BLaER1 treated with 17β-estradiol and CSF1 and Interleukin-3, amounts not matched to agents 10 nM and 100 nM (cell line): ENCODE measurements around the gene BORA.

Source experiments
- H3K27ac ChIP-seq, 11 experiments: shearing (Covaris generic); formaldehyde crosslinking; 2 replicates each; pipeline ENCODE4 v1.8.1; 2022
- H3K27me3 ChIP-seq, 11 experiments: shearing (Covaris generic); formaldehyde crosslinking; 2 replicates each; pipeline ENCODE4 v1.8.1; 2022
- H3K36me3 ChIP-seq, 11 experiments: shearing (Covaris generic); formaldehyde crosslinking; 2 replicates each; pipeline ENCODE4 v1.8.1; 2022
- H3K4me1 ChIP-seq, 10 experiments: shearing (Covaris generic); formaldehyde crosslinking; 2 replicates each; pipeline ENCODE4 v1.8.1; 2022
- H3K4me2 ChIP-seq, 11 experiments: shearing (Covaris generic); formaldehyde crosslinking; 2 replicates each; pipeline ENCODE4 v1.8.1; 2022
- H3K4me3 ChIP-seq, 10 experiments: shearing (Covaris generic); formaldehyde crosslinking; 2 replicates each; pipeline ENCODE4 v1.8.1; 2022
- H3K9ac ChIP-seq, 11 experiments: shearing (Covaris generic); formaldehyde crosslinking; 2 replicates each; pipeline ENCODE4 v1.8.1; 2022
- H3K9me3 ChIP-seq, 11 experiments: shearing (Covaris generic); formaldehyde crosslinking; replicated peaks in 1 of 11; 2 replicates each; pipeline ENCODE4 v1.8.1; 2022
- H4K20me1 ChIP-seq, 11 experiments: shearing (Covaris generic); formaldehyde crosslinking; 2 replicates each; pipeline ENCODE4 v1.8.1; 2022
- Cebpa-rat ChIP-seq, 11 experiments: shearing (Covaris generic); IDR thresholded peaks; 2 replicates each; pipeline ENCODE4 v1.8.1; 2022

The BORA gene

DNA sequence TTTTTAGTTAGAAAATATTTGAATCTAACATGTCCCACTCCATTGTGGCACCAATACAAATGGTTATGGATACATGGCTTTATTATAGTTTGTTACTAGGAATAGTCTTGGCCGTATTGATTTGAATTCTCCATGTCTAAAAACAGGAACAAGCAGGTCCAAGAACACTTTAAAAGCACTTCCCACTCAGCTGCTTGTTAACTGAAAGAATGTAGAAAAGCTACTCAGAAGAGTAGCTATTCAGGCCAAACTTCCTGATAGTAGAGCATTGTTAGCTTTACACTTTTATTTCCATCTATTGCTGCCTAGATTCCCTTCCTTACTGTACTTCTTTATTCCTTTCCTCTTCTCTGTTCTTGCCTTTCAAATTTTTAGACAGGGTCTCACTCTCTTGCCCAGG is 61.1 kb downstream of the BORA start:
- Histone ChIP-seq H3K27ac (peak overlapping the region in 1 of 11 experiments; percentile 20; a peak in 1 of 22 replicates), H4K20me1 (peaks cover 0 to 47% (median 3%) of the 10 kb centered on the region in 11 experiments; a peak in 6 of 22 replicates), H3K4me3 (no peak overlapping the region), H3K9me3 (peaks cover 0 to 20% (median 6%) of the 10 kb centered on the region in 11 experiments; a peak in 6 of 22 replicates), H3K36me3 (peaks cover 54 to 100% (median 86%) of the 10 kb centered on the region in 11 experiments), H3K4me1 (peaks cover 0 to 27% (median 3%) of the 10 kb centered on the region in 10 experiments; a peak in 15 of 20 replicates), H3K9ac (0 out of 22 replicates have a peak overlapping the region, but pooled peaks of 1 of the 11 experiments have one; percentile 51), H3K27me3 (no peaks in the 10 kb centered on the region), H3K4me2 (peak overlapping the region in 2 of 11 experiments; percentile 42 to 70; a peak in 4 of 22 replicates)
- TF ChIP-seq Cebpa-rat (IDR thresholded peaks at IDR 0.05), result no peak

DNA sequence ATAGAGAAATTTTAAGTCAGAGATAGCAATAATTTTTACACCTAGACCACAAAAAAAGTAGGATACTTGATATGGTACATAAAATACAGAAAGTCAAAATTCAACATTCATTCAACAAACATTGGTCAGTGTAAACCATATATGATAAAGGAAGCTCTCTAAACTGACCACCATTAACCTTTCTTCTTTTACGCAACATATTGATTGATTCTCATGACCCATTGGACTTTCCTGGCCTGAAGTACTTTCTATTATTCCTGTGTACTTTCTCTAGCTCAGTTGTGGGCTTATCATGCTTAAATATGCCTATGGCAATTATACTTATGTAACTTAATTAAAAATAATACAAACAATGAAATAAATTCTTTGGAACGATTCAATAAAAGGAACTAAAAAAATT is 64.9 kb downstream of the BORA start:
- H3K27ac ChIP-seq, result no peak overlapping the region
- no peak for TF ChIP-seq Cebpa-rat (IDR thresholded peaks at IDR 0.05)
- H4K20me1 ChIP-seq, result peaks cover 0 to 24% (median 0%) of the 10 kb centered on the region in 11 experiments; a peak in 6 of 22 replicates
- peaks cover 68 to 100% (median 85%) of the 10 kb centered on the region in 11 experiments for H3K36me3 ChIP-seq
- no peak overlapping the region for H3K9ac ChIP-seq
- H3K4me1 ChIP-seq, result peaks cover 0 to 17% (median 0%) of the 10 kb centered on the region in 10 experiments; a peak in 4 of 20 replicates
- no peak overlapping the region for H3K4me2 ChIP-seq
- H3K4me3 ChIP-seq, result no peak overlapping the region
- H3K27me3 ChIP-seq, result no peaks in the 10 kb centered on the region
- peaks cover 0 to 28% (median 8%) of the 10 kb centered on the region in 11 experiments; a peak in 6 of 22 replicates for H3K9me3 ChIP-seq

- Histone ChIP-seq H3K4me3 (no peak overlapping the region), H3K9ac (no peak overlapping the region), H4K20me1 (peaks cover 0 to 5% (median 0%) of the 10 kb centered on the region in 11 experiments; a peak in 4 of 22 replicates), H3K27ac (no peak overlapping the region), H3K9me3 (peaks cover 0 to 8% (median 1%) of the 10 kb centered on the region in 11 experiments; a peak in 5 of 22 replicates), H3K4me2 (no peak overlapping the region), H3K4me1 (no peaks in the 10 kb centered on the region), H3K27me3 (no peaks in the 10 kb centered on the region), H3K36me3 (peaks cover 68 to 97% (median 93%) of the 10 kb centered on the region in 11 experiments)
- TF ChIP-seq Cebpa-rat (IDR thresholded peaks at IDR 0.05), result no peak
These were observed 71.1 kb downstream of the BORA start for GRCh38 chr13:72798817-72799216.

- Histone ChIP-seq H3K4me3 (no peak overlapping the region), H3K4me1 (no peaks in the 10 kb centered on the region), H3K4me2 (no peak overlapping the region), H3K9me3 (peaks cover 0 to 6% (median 0%) of the 10 kb centered on the region in 11 experiments; a peak in 4 of 22 replicates), H3K9ac (no peak overlapping the region), H3K36me3 (peaks cover 42 to 83% (median 72%) of the 10 kb centered on the region in 11 experiments), H3K27ac (no peak overlapping the region), H4K20me1 (peaks cover 0 to 11% (median 0%) of the 10 kb centered on the region in 11 experiments; a peak in 4 of 22 replicates), H3K27me3 (no peaks in the 10 kb centered on the region)
- no peak for TF ChIP-seq Cebpa-rat (IDR thresholded peaks at IDR 0.05)
These were observed 76.6 kb downstream of the BORA start for GRCh38 chr13:72804301-72804700.
